ENCODE data around the gene METTL26. TPM values are rescaled to one million over a fixed set of nuclear protein-coding genes. Genes with fewer than 3 reads are reported as not detected.

The METTL26 gene
- total RNA-seq, 4 donors from 2014 or later, result 69.6 to 105 (median 79.9) TPM

DNA sequence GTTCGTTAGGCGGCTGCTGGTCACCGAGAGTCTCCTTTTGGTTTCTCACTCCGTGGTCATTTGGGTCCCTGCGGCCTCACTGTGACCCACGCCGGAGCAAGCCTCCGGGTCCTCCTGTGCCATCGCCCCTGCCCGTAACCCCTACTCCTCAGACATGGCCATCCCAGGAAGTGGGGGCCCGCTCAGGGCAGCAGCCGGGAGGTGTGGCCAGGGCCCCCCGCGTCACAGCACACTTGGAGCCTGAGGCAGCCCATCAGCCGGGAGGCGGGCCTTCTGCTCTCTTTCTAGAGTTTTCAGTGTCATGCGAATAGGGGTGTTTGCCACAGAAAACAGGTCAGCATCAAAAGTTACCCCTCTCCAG lies 13.2 kb downstream of the METTL26 start:
- Histone ChIP-seq H3K9me3 (no peaks in the 10 kb centered on the region), H3K27me3 (no peaks in the 10 kb centered on the region), H3K4me1 (peaks cover 15 to 58% (median 18%) of the 10 kb centered on the region in 3 donors), H3K36me3 (peaks cover under 1 to 41% (median 6%) of the 10 kb centered on the region in 3 donors), H3K27ac (peak overlapping the region in 2 of 4 donors; percentile 45 to 73), H3K4me3 (no peak overlapping the region)
- intact Hi-C loops (cut with DNase I), result no loop called here
- WGBS, 2 donors, result 75 to 90% methylated on average over 8 to 10 of the region's 17 CpGs
- no peak for DNase-seq
- TF ChIP-seq POLR2A (IDR thresholded peaks at IDR 0.05), result no peak
- TF ChIP-seq, protein P1, sequence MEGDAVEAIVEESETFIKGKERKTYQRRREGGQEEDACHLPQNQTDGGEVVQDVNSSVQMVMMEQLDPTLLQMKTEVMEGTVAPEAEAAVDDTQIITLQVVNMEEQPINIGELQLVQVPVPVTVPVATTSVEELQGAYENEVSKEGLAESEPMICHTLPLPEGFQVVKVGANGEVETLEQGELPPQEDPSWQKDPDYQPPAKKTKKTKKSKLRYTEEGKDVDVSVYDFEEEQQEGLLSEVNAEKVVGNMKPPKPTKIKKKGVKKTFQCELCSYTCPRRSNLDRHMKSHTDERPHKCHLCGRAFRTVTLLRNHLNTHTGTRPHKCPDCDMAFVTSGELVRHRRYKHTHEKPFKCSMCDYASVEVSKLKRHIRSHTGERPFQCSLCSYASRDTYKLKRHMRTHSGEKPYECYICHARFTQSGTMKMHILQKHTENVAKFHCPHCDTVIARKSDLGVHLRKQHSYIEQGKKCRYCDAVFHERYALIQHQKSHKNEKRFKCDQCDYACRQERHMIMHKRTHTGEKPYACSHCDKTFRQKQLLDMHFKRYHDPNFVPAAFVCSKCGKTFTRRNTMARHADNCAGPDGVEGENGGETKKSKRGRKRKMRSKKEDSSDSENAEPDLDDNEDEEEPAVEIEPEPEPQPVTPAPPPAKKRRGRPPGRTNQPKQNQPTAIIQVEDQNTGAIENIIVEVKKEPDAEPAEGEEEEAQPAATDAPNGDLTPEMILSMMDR (IDR thresholded peaks at IDR 0.05), result no peak

DNA sequence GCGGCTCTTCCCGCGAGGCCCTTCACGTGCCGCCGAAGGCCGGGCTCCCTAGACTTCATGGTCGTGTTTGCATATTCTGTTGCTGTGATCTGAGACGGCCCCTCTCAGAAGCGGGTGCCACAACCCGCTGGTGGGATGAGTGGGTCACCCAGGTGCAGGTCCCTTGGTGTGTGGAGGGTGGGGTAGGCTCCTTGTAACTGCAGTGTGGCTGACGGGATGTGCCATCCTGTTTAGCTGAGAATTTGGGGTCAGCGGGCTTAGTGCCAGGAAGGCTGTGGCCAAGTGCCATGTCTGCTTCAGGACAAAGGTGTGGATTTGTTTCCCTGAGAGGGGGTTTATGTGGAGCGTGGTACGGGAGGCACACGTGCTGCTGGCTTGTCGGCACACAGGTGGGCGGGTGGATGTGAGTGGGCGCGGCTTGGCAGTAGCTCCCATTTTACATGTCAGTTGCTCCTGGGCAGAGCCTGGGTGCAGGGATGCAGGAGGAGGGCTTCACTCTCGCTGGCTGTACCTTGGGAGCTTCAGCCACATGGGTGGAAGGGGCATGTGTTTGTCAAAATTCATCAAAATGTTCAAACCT lies 14.5 kb downstream of the METTL26 start:
- Histone ChIP-seq H3K27ac (peak overlapping the region in 2 of 4 donors; percentile 34 to 73), H3K9me3 (no peaks in the 10 kb centered on the region), H3K4me3 (peak overlapping the region in 1 of 4 donors; percentile 18), H3K4me1 (peaks cover 9 to 47% (median 9%) of the 10 kb centered on the region in 3 donors), H3K27me3 (no peaks in the 10 kb centered on the region), H3K36me3 (peaks cover 0 to 37% (median 0%) of the 10 kb centered on the region in 3 donors)
- TF ChIP-seq POLR2A (IDR thresholded peaks at IDR 0.05), result no peak
- TF ChIP-seq, protein P1 (IDR thresholded peaks at IDR 0.05), result no peak
- intact Hi-C loops (cut with DNase I), result no loop called here
- WGBS, 2 donors, result 45 to 55% methylated on average over 2 to 4 of the region's 21 CpGs
- DNase-seq, result no peak

- Histone ChIP-seq H3K4me1 (peaks cover 7 to 41% (median 9%) of the 10 kb centered on the region in 3 donors), H3K27me3 (no peaks in the 10 kb centered on the region), H3K27ac (no peak overlapping the region), H3K4me3 (no peak overlapping the region), H3K9me3 (no peaks in the 10 kb centered on the region), H3K36me3 (peaks cover 0 to 33% (median 0%) of the 10 kb centered on the region in 3 donors)
- TF ChIP-seq, protein P1 (IDR thresholded peaks at IDR 0.05), result no peak
- TF ChIP-seq POLR2A (IDR thresholded peaks at IDR 0.05), result no peak
- intact Hi-C loops (cut with DNase I), result no loop called here
- DNase-seq, result no peak
- 26 to 35% methylated on average over 2 to 7 of the region's 41 CpGs for WGBS, 2 donors
Observed at GRCh38 chr16:620700-621525, 15.2 kb downstream of the METTL26 start.

GRCh38 chr16:619476-620100 lies 16.5 kb downstream of the METTL26 start:
- no peak for DNase-seq
- TF ChIP-seq, protein P1 (IDR thresholded peaks at IDR 0.05), result no peak
- intact Hi-C loops (cut with DNase I), result no loop called here
- 85 to 93% methylated on average over 2 to 17 of the region's 20 CpGs for WGBS, 2 donors
- no peak overlapping the region for H3K4me3 ChIP-seq
- H3K9me3 ChIP-seq, result no peaks in the 10 kb centered on the region
- H3K27ac ChIP-seq, result no peak overlapping the region
- H3K4me1 ChIP-seq, result peaks cover 7 to 41% (median 9%) of the 10 kb centered on the region in 3 donors
- no peaks in the 10 kb centered on the region for H3K27me3 ChIP-seq
- H3K36me3 ChIP-seq, result peaks cover 0 to 33% (median 0%) of the 10 kb centered on the region in 3 donors

GRCh38 chr16:617855-618254 lies 18.2 kb downstream of the METTL26 start:
- intact Hi-C loops (cut with DNase I), result no loop called here
- DNase-seq, result no peak
- Histone ChIP-seq H3K9me3 (no peaks in the 10 kb centered on the region), H3K4me3 (no peak overlapping the region), H3K27me3 (no peaks in the 10 kb centered on the region), H3K4me1 (peaks cover 7 to 37% (median 9%) of the 10 kb centered on the region in 3 donors), H3K36me3 (peaks cover 0 to 45% (median 0%) of the 10 kb centered on the region in 3 donors), H3K27ac (no peak overlapping the region)
- 58 to 74% methylated on average over 9 to 10 of the region's 16 CpGs for WGBS, 2 donors
- TF ChIP-seq POLR2A (IDR thresholded peaks at IDR 0.05), result no peak
- TF ChIP-seq, protein P1 (IDR thresholded peaks at IDR 0.05), result no peak
